Nephron (organoid): ENCODE measurements around the gene SCP2.

ENCODE experiments used
- H3K27ac Mint-ChIP-seq, 3 experiments: 2 replicates each; pipeline ENCODE4 v1.8.0; 2020; ENCODE audit warnings: mixed read lengths in 3 of 3, mild to moderate bottlenecking in 2 of 3, moderate library complexity in 1 of 3
- H3K27me3 Mint-ChIP-seq: 2 replicates; pipeline ENCODE4 v1.8.0; 2021; ENCODE audit warnings: low read depth, mild to moderate bottlenecking, moderate library complexity, mixed read lengths
- H3K36me3 Mint-ChIP-seq: 2 replicates; pipeline ENCODE4 v1.8.0; 2020; ENCODE audit warnings: low read depth, mixed read lengths
- H3K4me1 Mint-ChIP-seq: 2 replicates; pipeline ENCODE4 v1.8.0; 2020; ENCODE audit warnings: mixed read lengths
- H3K4me3 Mint-ChIP-seq, 3 experiments: 2 replicates each; pipeline ENCODE4 v1.8.0; 2020; ENCODE audit warnings: mild to moderate bottlenecking in 3 of 3, mixed read lengths in 3 of 3, moderate library complexity in 2 of 3
- H3K9me3 Mint-ChIP-seq: 2 replicates; pipeline ENCODE4 v1.8.0; 2020; ENCODE audit warnings: mixed read lengths
- CTCF ChIP-seq, 3 experiments: fragments of 200-600 bp; sonication (generic); IDR thresholded peaks; one replicate each; pipeline ENCODE4 v1.5.0; 2021; ENCODE audit warnings: antibody characterized with exemption in 3 of 3; ENCODE audit not compliant: unreplicated experiment in 3 of 3

SCP2 gene

GRCh38 chr1:53069663-53070327 is 142.7 kb downstream of the SCP2 start:
- peaks cover 20% of the 10 kb centered on the region for H3K27me3 Mint-ChIP-seq
- no peak overlapping the region for H3K4me3 Mint-ChIP-seq
- no peaks in the 10 kb centered on the region for H3K9me3 Mint-ChIP-seq
- TF ChIP-seq CTCF (IDR thresholded peaks at IDR 0.05; ENCODE audit: unreplicated experiment in 3 of 3), result no peak
- H3K36me3 Mint-ChIP-seq, result no peaks in the 10 kb centered on the region
- H3K4me1 Mint-ChIP-seq, result peaks cover 11% of the 10 kb centered on the region
- H3K27ac Mint-ChIP-seq, result no peak overlapping the region

- no peak for TF ChIP-seq CTCF (IDR thresholded peaks at IDR 0.05; ENCODE audit: unreplicated experiment in 3 of 3)
- H3K27ac Mint-ChIP-seq, result no peak overlapping the region
- no peaks in the 10 kb centered on the region for H3K36me3 Mint-ChIP-seq
- H3K4me3 Mint-ChIP-seq, result no peak overlapping the region
- H3K27me3 Mint-ChIP-seq, result peaks cover 16% of the 10 kb centered on the region
- peaks cover 9% of the 10 kb centered on the region for H3K4me1 Mint-ChIP-seq
- no peaks in the 10 kb centered on the region for H3K9me3 Mint-ChIP-seq
Observed at GRCh38 chr1:53070621-53071020, 143.5 kb downstream of the SCP2 start.

DNA sequence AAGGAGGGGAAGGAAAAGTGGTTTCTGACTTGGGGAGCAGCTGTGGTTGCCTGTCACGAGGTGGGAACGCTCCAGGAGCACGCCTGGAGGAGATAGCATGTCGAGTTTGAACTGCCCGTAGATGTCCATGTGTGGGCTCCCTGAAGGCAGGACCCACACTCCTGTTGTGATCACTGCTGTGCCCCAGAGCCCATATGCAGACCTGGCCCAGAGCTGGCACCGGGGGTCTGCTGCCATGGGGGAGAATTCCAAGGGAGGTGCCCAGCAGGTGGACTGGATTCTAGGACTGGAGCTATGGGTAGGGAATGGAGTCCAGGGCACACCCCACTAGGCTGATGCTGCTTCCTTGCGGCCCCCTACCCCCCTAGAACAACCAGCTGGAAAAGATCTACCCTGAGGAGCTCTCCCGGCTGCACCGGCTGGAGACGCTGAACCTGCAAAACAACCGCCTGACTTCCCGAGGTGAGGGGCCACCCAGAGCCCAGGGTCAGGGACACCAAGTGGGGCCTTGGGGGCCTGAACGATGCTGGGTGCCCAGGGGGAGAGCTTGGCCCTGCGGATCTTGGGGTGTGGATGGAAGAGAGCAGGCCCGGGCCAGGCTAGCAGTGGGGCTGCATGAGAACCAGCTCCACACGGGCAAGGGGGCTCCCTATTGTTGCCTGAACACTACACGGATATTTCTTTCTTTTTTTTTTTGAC is 144.2 kb downstream of the SCP2 start:
- TF ChIP-seq CTCF (IDR thresholded peaks at IDR 0.05; ENCODE audit: unreplicated experiment in 3 of 3), result no peak
- H3K27me3 Mint-ChIP-seq, result peaks cover 17% of the 10 kb centered on the region
- H3K4me1 Mint-ChIP-seq, result peaks cover 6% of the 10 kb centered on the region
- H3K4me3 Mint-ChIP-seq, result no peak overlapping the region
- no peaks in the 10 kb centered on the region for H3K9me3 Mint-ChIP-seq
- H3K27ac Mint-ChIP-seq, result no peak overlapping the region
- no peaks in the 10 kb centered on the region for H3K36me3 Mint-ChIP-seq

- Mint-ChIP-seq H3K9me3 (no peaks in the 10 kb centered on the region), H3K36me3 (no peaks in the 10 kb centered on the region)
Observed at GRCh38 chr1:53071915-53072314, 144.8 kb downstream of the SCP2 start.

DNA sequence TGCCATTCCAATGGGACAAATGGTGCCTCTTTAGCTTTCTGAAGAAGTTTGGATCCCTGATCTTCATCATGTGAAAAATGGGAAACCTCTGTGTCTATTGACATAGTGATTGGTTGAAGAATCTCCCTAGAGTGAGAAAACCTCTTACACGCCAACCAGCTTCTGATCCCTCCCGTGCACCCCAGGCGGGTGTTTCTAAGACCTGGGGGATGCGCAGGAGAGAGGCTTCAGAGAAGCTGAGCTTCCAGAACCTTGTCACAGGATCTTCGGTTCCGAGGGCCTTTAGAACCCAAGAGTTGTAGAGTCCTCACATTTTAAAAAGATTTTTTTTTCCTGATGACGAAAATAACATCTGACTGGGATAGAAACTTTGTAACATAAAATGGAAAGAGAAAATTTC is 146.2 kb downstream of the SCP2 start:
- H3K4me1 Mint-ChIP-seq, result no peaks in the 10 kb centered on the region
- H3K4me3 Mint-ChIP-seq, result no peak overlapping the region
- no peaks in the 10 kb centered on the region for H3K9me3 Mint-ChIP-seq
- H3K27me3 Mint-ChIP-seq, result peaks cover 19% of the 10 kb centered on the region
- TF ChIP-seq CTCF (IDR thresholded peaks at IDR 0.05; ENCODE audit: unreplicated experiment in 3 of 3), result no peak
- H3K27ac Mint-ChIP-seq, result no peak overlapping the region
- no peaks in the 10 kb centered on the region for H3K36me3 Mint-ChIP-seq

More at GRCh38 chr1:53071915-53072314, 144.8 kb downstream of the SCP2 start:
- peaks cover 19% of the 10 kb centered on the region for H3K27me3 Mint-ChIP-seq
- no peaks in the 10 kb centered on the region for H3K4me1 Mint-ChIP-seq
- no peak overlapping the region for H3K27ac Mint-ChIP-seq
- no peak overlapping the region for H3K4me3 Mint-ChIP-seq
- no peak for TF ChIP-seq CTCF (IDR thresholded peaks at IDR 0.05; ENCODE audit: unreplicated experiment in 3 of 3)

GRCh38 chr1:53073868-53074311 is 146.8 kb downstream of the SCP2 start:
- TF ChIP-seq CTCF (IDR thresholded peaks at IDR 0.05; ENCODE audit: unreplicated experiment in 3 of 3), result no peak
- no peak overlapping the region for H3K27ac Mint-ChIP-seq
- H3K4me1 Mint-ChIP-seq, result no peaks in the 10 kb centered on the region
- H3K4me3 Mint-ChIP-seq, result no peak overlapping the region
- H3K36me3 Mint-ChIP-seq, result no peaks in the 10 kb centered on the region
- H3K27me3 Mint-ChIP-seq, result peaks cover 19% of the 10 kb centered on the region
- no peaks in the 10 kb centered on the region for H3K9me3 Mint-ChIP-seq
